Gastroesophageal sphincter (tissue), 3 donors: ENCODE results near the gene FGB.

Experiments used
- EP300 ChIP-seq: sonication (generic); formaldehyde crosslinking; IDR thresholded peaks from one replicate; pipeline ENCODE4 v1.6.1; 2017; ENCODE audit warnings: antibody characterized with exemption, mild to moderate bottlenecking
- POLR2A ChIP-seq, 2 donors: fragments of 450-650 bp; IDR thresholded peaks; one replicate each; pipeline ENCODE4 v1.6.1; 2017; ENCODE audit warnings: antibody characterized with exemption in 2 of 2, mild to moderate bottlenecking in 2 of 2, moderate library complexity in 1 of 2
- POLR2AphosphoS5 ChIP-seq: sonication (generic); formaldehyde crosslinking; IDR thresholded peaks from one replicate; pipeline ENCODE4 v1.6.1; 2017; ENCODE audit warnings: antibody characterized with exemption
- TF ChIP-seq, protein P1 (sequence below), 4 experiments: fragments of 200-600 bp in 2 of 4; fragments of 450-650 bp in 2 of 4; sonication (generic) in 1 of 4; IDR thresholded peaks; one replicate each; pipeline ENCODE4 v1.5.1; 2017 to 2019; ENCODE audit warnings: antibody characterized with exemption in 4 of 4, mild to moderate bottlenecking in 2 of 4, moderate library complexity in 2 of 4

- TF ChIP-seq POLR2AphosphoS5 (no peak), POLR2A (IDR thresholded peaks at IDR 0.05) (no peak), EP300 (no peak)
- TF ChIP-seq, protein P1, sequence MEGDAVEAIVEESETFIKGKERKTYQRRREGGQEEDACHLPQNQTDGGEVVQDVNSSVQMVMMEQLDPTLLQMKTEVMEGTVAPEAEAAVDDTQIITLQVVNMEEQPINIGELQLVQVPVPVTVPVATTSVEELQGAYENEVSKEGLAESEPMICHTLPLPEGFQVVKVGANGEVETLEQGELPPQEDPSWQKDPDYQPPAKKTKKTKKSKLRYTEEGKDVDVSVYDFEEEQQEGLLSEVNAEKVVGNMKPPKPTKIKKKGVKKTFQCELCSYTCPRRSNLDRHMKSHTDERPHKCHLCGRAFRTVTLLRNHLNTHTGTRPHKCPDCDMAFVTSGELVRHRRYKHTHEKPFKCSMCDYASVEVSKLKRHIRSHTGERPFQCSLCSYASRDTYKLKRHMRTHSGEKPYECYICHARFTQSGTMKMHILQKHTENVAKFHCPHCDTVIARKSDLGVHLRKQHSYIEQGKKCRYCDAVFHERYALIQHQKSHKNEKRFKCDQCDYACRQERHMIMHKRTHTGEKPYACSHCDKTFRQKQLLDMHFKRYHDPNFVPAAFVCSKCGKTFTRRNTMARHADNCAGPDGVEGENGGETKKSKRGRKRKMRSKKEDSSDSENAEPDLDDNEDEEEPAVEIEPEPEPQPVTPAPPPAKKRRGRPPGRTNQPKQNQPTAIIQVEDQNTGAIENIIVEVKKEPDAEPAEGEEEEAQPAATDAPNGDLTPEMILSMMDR (IDR thresholded peaks at IDR 0.05), result no peak
Observed at GRCh38 chr4:154517591-154517990, 45.2 kb upstream of the FGB start.
